Osteocyte (in vitro differentiated cells): ENCODE data around the gene RPL7L1. TPM values are rescaled to one million over a fixed set of nuclear protein-coding genes. Genes with fewer than 3 reads are reported as not detected.
A peak's percentile ranks its signal among the peaks of the same experiment; 100 is the strongest.
"Not testable (repeated sequence)": the region's sequence is repeated elsewhere in the genome, so short reads cannot be mapped to it uniquely, and the experiment has no call there.

Experiments
- DNase-seq: peaks from one replicate; pipeline ENCODE4 v3.0.0; 2021; ENCODE audit warnings: mixed read lengths; ENCODE audit not compliant: unreplicated experiment; ENCODE audit errors: extremely low spot score
- H3K27ac Mint-ChIP-seq: one replicate; pipeline ENCODE4 v1.8.0; 2021; ENCODE audit warnings: mild to moderate bottlenecking, mixed read lengths; ENCODE audit not compliant: unreplicated experiment
- H3K27me3 Mint-ChIP-seq: one replicate; pipeline ENCODE4 v1.8.0; 2021; ENCODE audit warnings: mixed read lengths; ENCODE audit not compliant: unreplicated experiment
- H3K36me3 Mint-ChIP-seq: one replicate; pipeline ENCODE4 v1.8.0; 2021; ENCODE audit warnings: mixed read lengths; ENCODE audit not compliant: unreplicated experiment
- H3K4me1 Mint-ChIP-seq: one replicate; pipeline ENCODE4 v1.8.0; 2021; ENCODE audit warnings: mixed read lengths; ENCODE audit not compliant: unreplicated experiment
- H3K4me3 Mint-ChIP-seq: one replicate; pipeline ENCODE4 v1.8.0; 2021; ENCODE audit warnings: mild to moderate bottlenecking, moderate library complexity, mixed read lengths; ENCODE audit not compliant: unreplicated experiment
- H3K9me3 Mint-ChIP-seq: one replicate; pipeline ENCODE4 v1.8.0; 2021; ENCODE audit warnings: mixed read lengths; ENCODE audit not compliant: unreplicated experiment
- total RNA-seq: library from RNA; stranded (reverse); gene quantifications from 2 replicates; pipeline ENCODE4 v1.2.1, GENCODE V29; 2021
- TF ChIP-seq, protein P1 (sequence below): fragments of 200-600 bp; sonication (generic); IDR thresholded peaks from 2 replicates; pipeline ENCODE4 v1.5.0; 2021; ENCODE audit warnings: antibody characterized with exemption, mild to moderate bottlenecking, moderate library complexity

RPL7L1 gene
- total RNA-seq, 1 donor from 2014 or later, result 77.4 TPM

DNA sequence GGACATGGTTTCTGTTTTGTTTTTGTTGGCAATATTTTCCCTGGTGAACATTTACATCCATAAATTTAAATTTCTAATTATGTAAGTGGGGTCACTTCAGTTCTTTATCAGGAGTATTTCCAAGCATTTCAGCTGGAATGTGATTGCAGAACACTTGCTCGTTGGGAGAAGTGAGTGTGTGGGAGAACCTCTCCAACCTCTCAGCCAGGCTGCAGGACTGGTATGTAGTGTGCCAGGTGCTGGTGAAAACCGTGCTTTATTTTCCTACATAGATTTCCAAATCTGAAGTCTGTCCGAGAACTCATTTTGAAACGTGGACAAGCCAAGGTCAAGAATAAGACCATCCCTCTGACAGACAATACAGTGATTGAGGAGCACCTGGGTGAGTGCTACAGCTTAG lies 6.3 kb downstream of the RPL7L1 start:
- Mint-ChIP-seq H3K27ac (no peak overlapping the region), H3K36me3 (peaks cover 27% of the 10 kb centered on the region), H3K4me3 (no peak overlapping the region), H3K27me3 (no peaks in the 10 kb centered on the region), H3K4me1 (peaks cover 10% of the 10 kb centered on the region), H3K9me3 (no peaks in the 10 kb centered on the region)
- TF ChIP-seq, protein P1, sequence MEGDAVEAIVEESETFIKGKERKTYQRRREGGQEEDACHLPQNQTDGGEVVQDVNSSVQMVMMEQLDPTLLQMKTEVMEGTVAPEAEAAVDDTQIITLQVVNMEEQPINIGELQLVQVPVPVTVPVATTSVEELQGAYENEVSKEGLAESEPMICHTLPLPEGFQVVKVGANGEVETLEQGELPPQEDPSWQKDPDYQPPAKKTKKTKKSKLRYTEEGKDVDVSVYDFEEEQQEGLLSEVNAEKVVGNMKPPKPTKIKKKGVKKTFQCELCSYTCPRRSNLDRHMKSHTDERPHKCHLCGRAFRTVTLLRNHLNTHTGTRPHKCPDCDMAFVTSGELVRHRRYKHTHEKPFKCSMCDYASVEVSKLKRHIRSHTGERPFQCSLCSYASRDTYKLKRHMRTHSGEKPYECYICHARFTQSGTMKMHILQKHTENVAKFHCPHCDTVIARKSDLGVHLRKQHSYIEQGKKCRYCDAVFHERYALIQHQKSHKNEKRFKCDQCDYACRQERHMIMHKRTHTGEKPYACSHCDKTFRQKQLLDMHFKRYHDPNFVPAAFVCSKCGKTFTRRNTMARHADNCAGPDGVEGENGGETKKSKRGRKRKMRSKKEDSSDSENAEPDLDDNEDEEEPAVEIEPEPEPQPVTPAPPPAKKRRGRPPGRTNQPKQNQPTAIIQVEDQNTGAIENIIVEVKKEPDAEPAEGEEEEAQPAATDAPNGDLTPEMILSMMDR, result no peak
- DNase-seq, result no peak

DNA sequence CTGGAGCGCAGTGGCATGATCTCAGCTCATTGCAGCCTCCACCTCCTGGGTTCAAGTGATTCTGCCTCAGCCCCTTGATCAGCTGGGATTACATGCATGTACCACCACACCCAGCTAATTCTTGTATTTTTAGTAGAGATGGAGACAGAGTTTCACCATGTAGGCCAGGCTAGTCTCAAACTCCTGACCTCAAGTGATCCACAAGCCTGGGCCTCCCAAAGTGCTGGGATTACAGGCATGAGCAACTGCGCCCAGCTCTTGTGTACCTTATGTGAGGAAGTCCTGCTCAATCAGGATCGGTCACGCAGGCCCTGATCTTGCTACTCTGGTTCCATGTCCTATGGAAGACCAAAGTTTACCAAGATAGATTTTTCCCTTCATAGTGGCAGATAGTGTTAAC lies 8.8 kb downstream of the RPL7L1 start:
- DNase-seq, H3K9me3 Mint-ChIP-seq, H3K4me3 Mint-ChIP-seq, H3K27me3 Mint-ChIP-seq: not testable (repeated sequence)
- Mint-ChIP-seq H3K36me3 (peaks cover 26% of the 10 kb centered on the region), H3K27ac (peak overlapping the region; percentile 14), H3K4me1 (peaks cover 13% of the 10 kb centered on the region)

DNA sequence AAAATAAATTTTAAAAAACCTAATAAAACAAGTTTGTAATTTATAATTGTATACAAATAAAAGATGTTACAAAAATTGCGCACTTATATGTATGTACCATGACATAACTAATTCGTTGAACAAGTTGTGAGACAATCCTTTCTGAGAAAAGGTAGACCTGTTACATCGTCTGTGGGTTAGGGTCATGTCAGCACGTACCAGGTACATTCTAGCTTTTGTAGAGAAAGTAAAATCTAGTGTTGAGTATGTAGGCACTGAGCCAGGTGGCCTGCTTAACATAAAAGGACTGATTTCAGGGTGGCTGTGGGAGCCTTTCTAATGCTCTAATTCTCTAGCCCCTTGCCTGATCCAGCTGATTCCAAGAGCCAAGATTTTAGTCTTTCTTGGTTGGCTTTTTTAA lies 10.4 kb downstream of the RPL7L1 start:
- no peaks in the 10 kb centered on the region for H3K27me3 Mint-ChIP-seq
- peaks cover 11% of the 10 kb centered on the region for H3K36me3 Mint-ChIP-seq
- H3K9me3 Mint-ChIP-seq, result no peaks in the 10 kb centered on the region
- TF ChIP-seq, protein P1, result no peak
- no peak for DNase-seq
- H3K4me1 Mint-ChIP-seq, result peaks cover 13% of the 10 kb centered on the region
- H3K4me3 Mint-ChIP-seq, result peak overlapping the region; percentile 89
- H3K27ac Mint-ChIP-seq, result peak overlapping the region; percentile 94

DNA sequence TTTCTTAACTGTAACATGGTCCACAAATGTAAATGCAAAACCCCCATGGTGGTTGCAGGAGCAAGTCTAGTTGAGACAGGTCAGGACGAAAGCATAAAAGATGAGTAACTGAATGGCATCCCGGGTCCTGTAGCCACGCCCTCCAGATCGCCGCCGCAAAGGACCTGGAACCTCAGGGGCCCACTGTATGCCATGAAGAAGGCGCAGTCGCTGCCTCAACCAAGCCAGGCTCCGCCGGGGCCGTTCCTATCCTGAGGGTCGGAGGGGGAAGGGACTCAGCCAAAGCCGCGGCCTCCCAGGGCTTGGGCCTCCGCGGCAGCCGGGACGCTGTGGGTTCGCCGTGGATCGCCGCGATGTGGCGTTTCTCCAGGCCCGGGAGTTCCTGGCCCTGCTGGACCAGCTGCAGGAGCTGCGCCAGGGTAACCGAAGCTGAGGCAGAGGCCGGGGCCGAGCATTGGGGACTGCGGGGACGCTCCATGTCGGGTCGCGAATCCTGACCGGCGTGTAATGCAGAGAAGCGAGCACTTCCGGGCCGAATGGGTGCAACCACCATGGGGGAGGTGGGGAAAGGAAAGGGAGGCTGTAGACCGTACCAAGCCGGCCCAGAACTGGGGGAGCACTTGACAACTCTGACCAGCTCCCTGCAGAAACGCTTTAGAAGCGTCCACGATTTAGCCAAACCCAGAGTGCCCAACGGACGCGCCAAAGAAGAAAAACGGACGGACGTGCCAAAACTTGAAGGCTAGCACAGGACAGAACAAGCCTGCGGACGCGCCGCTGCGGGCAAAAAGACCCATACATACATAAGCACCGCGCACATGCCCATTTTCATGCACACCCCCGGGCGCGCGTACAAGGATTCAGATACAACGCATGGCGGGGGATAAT lies 11.1 kb downstream of the RPL7L1 start:
- no peaks in the 10 kb centered on the region for H3K9me3 Mint-ChIP-seq
- H3K27me3 Mint-ChIP-seq, result no peaks in the 10 kb centered on the region
- H3K4me1 Mint-ChIP-seq, result peaks cover 13% of the 10 kb centered on the region
- peak; percentile 97 for DNase-seq
- H3K4me3 Mint-ChIP-seq, result peak overlapping the region; percentile 89
- TF ChIP-seq, protein P1, result no peak
- H3K27ac Mint-ChIP-seq, result peak overlapping the region; percentile 94
- H3K36me3 Mint-ChIP-seq, result peaks cover 11% of the 10 kb centered on the region

DNA sequence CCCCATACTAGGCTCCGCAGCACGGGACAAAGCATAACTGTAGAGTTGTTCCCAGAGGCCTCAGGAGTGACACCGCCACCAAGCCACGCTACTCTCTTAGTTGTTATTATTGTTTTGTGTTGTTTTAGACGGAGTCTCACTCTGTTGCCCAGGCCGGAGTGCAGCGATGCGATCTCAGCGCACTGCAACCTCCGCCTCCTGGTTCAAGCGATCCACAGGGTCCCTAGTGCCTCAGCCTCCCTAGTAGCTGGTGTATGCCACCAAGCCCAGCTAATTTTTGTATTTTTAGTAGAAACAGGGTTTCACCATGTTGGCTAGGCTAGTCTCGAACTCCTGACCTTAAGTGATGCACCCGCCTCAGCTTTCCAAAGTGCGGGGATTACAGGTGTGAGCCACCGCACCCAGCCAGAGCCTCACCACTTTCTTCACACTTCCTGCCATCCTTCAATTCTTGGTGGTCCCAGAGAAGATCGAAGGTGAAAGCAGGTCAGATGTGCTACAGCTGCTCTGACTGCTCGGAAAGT lies 11.8 kb downstream of the RPL7L1 start:
- Mint-ChIP-seq H3K4me3 (peak overlapping the region; percentile 89), H3K27me3 (no peaks in the 10 kb centered on the region), H3K4me1 (peaks cover 13% of the 10 kb centered on the region), H3K9me3 (no peaks in the 10 kb centered on the region), H3K36me3 (peaks cover 5% of the 10 kb centered on the region), H3K27ac (peak overlapping the region; percentile 94)
- TF ChIP-seq, protein P1, result no peak
- DNase-seq, result no peak

DNA sequence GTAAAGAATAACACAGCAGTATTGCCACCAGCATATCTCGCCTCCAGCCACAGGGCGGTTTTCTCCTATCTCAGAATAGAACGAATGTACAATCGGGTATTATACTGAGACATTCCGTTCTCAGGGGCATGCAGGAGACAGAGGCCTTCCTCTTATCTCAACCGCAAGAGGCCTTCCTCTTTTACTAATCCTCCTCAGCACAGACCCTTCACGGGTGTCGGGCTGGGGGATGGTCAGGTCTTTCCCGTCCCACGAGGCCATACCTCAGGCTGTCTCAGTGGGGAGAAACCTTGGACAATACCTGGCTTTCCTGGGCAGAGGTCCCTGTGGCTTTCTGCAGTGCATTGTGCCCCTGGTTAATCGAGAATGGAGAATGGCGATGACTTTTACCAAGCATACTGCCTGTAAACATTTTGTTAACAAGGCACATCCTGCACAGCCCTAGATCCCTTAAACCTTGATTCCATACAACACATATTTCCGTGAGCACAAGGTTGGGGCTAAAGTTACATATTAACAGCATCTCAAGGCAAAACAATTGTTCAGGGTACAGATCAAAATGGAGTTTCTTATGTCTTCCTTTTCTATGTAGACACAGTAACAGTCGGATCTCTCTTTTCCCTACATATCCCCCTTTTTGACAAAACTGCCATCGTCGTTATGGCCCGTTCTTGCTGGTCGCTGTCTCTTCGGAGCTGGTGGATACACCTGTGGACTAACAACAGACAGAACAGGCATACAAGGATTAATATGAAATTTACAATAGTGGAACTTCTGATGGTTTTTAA lies 14.8 kb downstream of the RPL7L1 start:
- peaks cover 17% of the 10 kb centered on the region for H3K4me1 Mint-ChIP-seq
- DNase-seq, H3K4me3 Mint-ChIP-seq, H3K27me3 Mint-ChIP-seq, H3K9me3 Mint-ChIP-seq, H3K36me3 Mint-ChIP-seq, H3K27ac Mint-ChIP-seq: not testable (repeated sequence)
